Liver (tissue), 5 donors: Measurements from ENCODE around the gene TMEM106A. TPM values are rescaled to one million over a fixed set of nuclear protein-coding genes. Genes with fewer than 3 reads are reported as not detected.

ENCODE experiments used
- polyA plus RNA-seq, 2 donors: library from polyadenylated mRNA; stranded (reverse) in 1 of 2; unstranded in 1 of 2; fragments of 200-250 nt in 1 of 2; fragments of >200 nt in 1 of 2; fragmentation: Nextera tagmentation in 1 of 2; extraction: Ambion mirVana in 1 of 2; gene quantifications; one replicate each; pipeline versions ENCODE4 v1.2.1 to v1.2.3, GENCODE V29; 2013 to 2015
- small RNA-seq: library from RNA; depleted of rRNA; stranded (forward); fragments of <200 nt; gene quantifications from one replicate; pipeline ENCODE3, GENCODE V24; 2014
- total RNA-seq, 2 donors: library from RNA; depleted of rRNA; stranded (reverse); fragments of >200 nt; gene quantifications; one replicate each; pipeline ENCODE4 v1.2.3, GENCODE V29; 2014
- donor health status: healthy.
- donor health status: healthy.
- donor health status: healthy.

TMEM106A gene
- total and polyA plus RNA-seq, 4 donors = 1.3 to 3.8 (median 2.6) TPM

Small RNA genes within 50 kb of the gene (small RNA-seq; reads per million reads assigned to genes)
- not detected for gene AC060780.2
- not detected for gene AC060780.3
- not detected for gene RF00004
- not detected for gene RNU2-1

Other genes starting within 250 kb of the TMEM106A start
- gene AARSD1, start 247.4 kb upstream of the TMEM106A start, total RNA-seq = 10 to 100 TPM in 1 of 2 donors, 1 to 10 TPM in 1; 8.2 to 17.8 TPM
- 10 to 100 TPM; 21.3 to 25.2 TPM for gene AARSD1, start 247.4 kb upstream of the TMEM106A start, polyA plus RNA-seq
- under 1 TPM; 0.08 to 0.19 TPM for gene PTGES3L, start 231.8 kb upstream of the TMEM106A start, total RNA-seq
- gene PTGES3L, start 231.8 kb upstream of the TMEM106A start, polyA plus RNA-seq = under 1 TPM in 1 of 2 donors, not detected in 1; 0.13 TPM
- gene RUNDC1, start 231.3 kb upstream of the TMEM106A start, total RNA-seq = 1 to 10 TPM; 5.6 to 8.1 TPM
- 1 to 10 TPM; 2.9 to 3.2 TPM for gene RUNDC1, start 231.3 kb upstream of the TMEM106A start, polyA plus RNA-seq
- 100 to 1,000 TPM; 188 to 422 TPM for gene RPL27, start 213.5 kb upstream of the TMEM106A start, total RNA-seq
- 100 to 1,000 TPM; 463 to 928 TPM for gene RPL27, start 213.5 kb upstream of the TMEM106A start, polyA plus RNA-seq
- 10 to 100 TPM; 11.9 to 20.7 TPM for gene IFI35, start 205.1 kb upstream of the TMEM106A start, total RNA-seq
- 10 to 100 TPM; 23.4 to 34.6 TPM for gene IFI35, start 205.1 kb upstream of the TMEM106A start, polyA plus RNA-seq
- 10 to 100 TPM; 16.3 to 18.7 TPM for gene VAT1, start 189.5 kb upstream of the TMEM106A start, total RNA-seq
- 10 to 100 TPM; 32.1 to 38.8 TPM for gene VAT1, start 189.5 kb upstream of the TMEM106A start, polyA plus RNA-seq
- 1 to 10 TPM; 1.9 to 2.8 TPM for gene RND2, start 186.6 kb upstream of the TMEM106A start, total RNA-seq
- gene RND2, start 186.6 kb upstream of the TMEM106A start, polyA plus RNA-seq = 1 to 10 TPM; 2.1 to 2.4 TPM
- 10 to 100 TPM in 1 of 2 donors, 1 to 10 TPM in 1; 8.9 to 18.6 TPM for gene BRCA1, start 86.5 kb upstream of the TMEM106A start, total RNA-seq
- gene BRCA1, start 86.5 kb upstream of the TMEM106A start, polyA plus RNA-seq = 10 to 100 TPM in 1 of 2 donors, 1 to 10 TPM in 1; 1.5 to 16.8 TPM
- gene NBR1, start 40.7 kb upstream of the TMEM106A start, total RNA-seq = 10 to 100 TPM; 59.3 to 74.6 TPM
- gene NBR1, start 40.7 kb upstream of the TMEM106A start, polyA plus RNA-seq = 10 to 100 TPM; 18.2 to 30.1 TPM
- gene CCDC200, start 16.7 kb downstream of the TMEM106A start, total RNA-seq = not detected
- 1 to 10 TPM in 1 of 2 donors, not detected in 1; 1.3 TPM for gene CCDC200, start 16.7 kb downstream of the TMEM106A start, polyA plus RNA-seq
- not detected for gene RNU2-1, start 22.1 kb downstream of the TMEM106A start, total RNA-seq
- gene RNU2-1, start 22.1 kb downstream of the TMEM106A start, polyA plus RNA-seq = 1 to 10 TPM in 1 of 2 donors, not detected in 1; 3.4 TPM
- gene ARL4D, start 187.1 kb downstream of the TMEM106A start, total RNA-seq = 10 to 100 TPM; 13.6 to 15.3 TPM
- 10 to 100 TPM; 19.9 to 39.2 TPM for gene ARL4D, start 187.1 kb downstream of the TMEM106A start, polyA plus RNA-seq